ENCODE results near the gene ZNF454.
A peak's percentile ranks its signal among the peaks of the same experiment; 100 is the strongest.

The ZNF454 gene

GRCh38 chr5:178993955-178994579, 53.1 kb downstream of the ZNF454 start:
- Histone ChIP-seq H3K4me1 (ENCODE audit: control insufficient read depth, insufficient read depth, low read length) (no peaks in the 10 kb centered on the region), H3K4me3 (ENCODE audit: low read depth, low read length) (peak overlapping the region; percentile 48; the same call in 1 of the 2 replicates), H3K36me3 (ENCODE audit: control insufficient read depth, insufficient read depth, low read length) (no peaks in the 10 kb centered on the region), H3K9ac (ENCODE audit: low read depth, low read length) (no peak overlapping the region), H3K27me3 (ENCODE audit: control insufficient read depth, insufficient read depth, low read length) (peaks cover 38% of the 10 kb centered on the region), H3K27ac (ENCODE audit: low read depth, low read length) (no peak overlapping the region), H3K9me3 (ENCODE audit: control insufficient read depth, insufficient read depth, low read length) (peaks cover 48% of the 10 kb centered on the region)

- H3K36me3 ChIP-seq (ENCODE audit: control insufficient read depth, insufficient read depth, low read length), result no peaks in the 10 kb centered on the region
- peak within 1 kb of the TSS; percentile 48 for H3K4me3 ChIP-seq (ENCODE audit: low read depth, low read length)
- no peak within 1 kb of the TSS for H3K27ac ChIP-seq (ENCODE audit: low read depth, low read length)
- no peaks in the 10 kb centered on the region for H3K4me1 ChIP-seq (ENCODE audit: control insufficient read depth, insufficient read depth, low read length)
- H3K9ac ChIP-seq (ENCODE audit: low read depth, low read length), result no peak within 1 kb of the TSS
- peaks cover 42% of the 10 kb centered on the region for H3K9me3 ChIP-seq (ENCODE audit: control insufficient read depth, insufficient read depth, low read length)
- peaks cover 38% of the 10 kb centered on the region for H3K27me3 ChIP-seq (ENCODE audit: control insufficient read depth, insufficient read depth, low read length)
Observed at GRCh38 chr5:178994580-178995340, 53.8 kb downstream of the ZNF454 start, which contains the start of gene GRM6. TSS of gene GRM6 (minus strand) at chr5:178995320. CDS start at chr5:178994944, 376 bp downstream.

- no peaks in the 10 kb centered on the region for H3K4me1 ChIP-seq (ENCODE audit: control insufficient read depth, insufficient read depth, low read length)
- H3K4me3 ChIP-seq (ENCODE audit: low read depth, low read length), result peak overlapping the region; percentile 48
- H3K27ac ChIP-seq (ENCODE audit: low read depth, low read length), result no peak overlapping the region
- H3K9ac ChIP-seq (ENCODE audit: low read depth, low read length), result no peak overlapping the region
- peaks cover 39% of the 10 kb centered on the region for H3K9me3 ChIP-seq (ENCODE audit: control insufficient read depth, insufficient read depth, low read length)
- peaks cover 38% of the 10 kb centered on the region for H3K27me3 ChIP-seq (ENCODE audit: control insufficient read depth, insufficient read depth, low read length)
- H3K36me3 ChIP-seq (ENCODE audit: control insufficient read depth, insufficient read depth, low read length), result no peaks in the 10 kb centered on the region
Observed at GRCh38 chr5:178995341-178995690, 54.3 kb downstream of the ZNF454 start.

GRCh38 chr5:178996156-178996555, 55.2 kb downstream of the ZNF454 start:
- Histone ChIP-seq H3K27me3 (ENCODE audit: control insufficient read depth, insufficient read depth, low read length) (peaks cover 38% of the 10 kb centered on the region), H3K27ac (ENCODE audit: low read depth, low read length) (no peak overlapping the region), H3K36me3 (ENCODE audit: control insufficient read depth, insufficient read depth, low read length) (no peaks in the 10 kb centered on the region), H3K9me3 (ENCODE audit: control insufficient read depth, insufficient read depth, low read length) (peaks cover 39% of the 10 kb centered on the region), H3K9ac (ENCODE audit: low read depth, low read length) (no peak overlapping the region), H3K4me1 (ENCODE audit: control insufficient read depth, insufficient read depth, low read length) (no peaks in the 10 kb centered on the region), H3K4me3 (ENCODE audit: low read depth, low read length) (no peak overlapping the region)

GRCh38 chr5:178997191-178997590, 56.2 kb downstream of the ZNF454 start:
- no peak overlapping the region for H3K9ac ChIP-seq (ENCODE audit: low read depth, low read length)
- H3K36me3 ChIP-seq (ENCODE audit: control insufficient read depth, insufficient read depth, low read length), result no peaks in the 10 kb centered on the region
- no peak overlapping the region for H3K4me3 ChIP-seq (ENCODE audit: low read depth, low read length)
- H3K27ac ChIP-seq (ENCODE audit: low read depth, low read length), result no peak overlapping the region
- no peaks in the 10 kb centered on the region for H3K4me1 ChIP-seq (ENCODE audit: control insufficient read depth, insufficient read depth, low read length)
- peaks cover 38% of the 10 kb centered on the region for H3K27me3 ChIP-seq (ENCODE audit: control insufficient read depth, insufficient read depth, low read length)
- H3K9me3 ChIP-seq (ENCODE audit: control insufficient read depth, insufficient read depth, low read length), result peaks cover 40% of the 10 kb centered on the region

- Histone ChIP-seq H3K4me1 (ENCODE audit: control insufficient read depth, insufficient read depth, low read length) (no peaks in the 10 kb centered on the region), H3K9me3 (ENCODE audit: control insufficient read depth, insufficient read depth, low read length) (peaks cover 44% of the 10 kb centered on the region), H3K36me3 (ENCODE audit: control insufficient read depth, insufficient read depth, low read length) (no peaks in the 10 kb centered on the region), H3K9ac (ENCODE audit: low read depth, low read length) (no peak overlapping the region), H3K4me3 (ENCODE audit: low read depth, low read length) (no peak overlapping the region), H3K27me3 (ENCODE audit: control insufficient read depth, insufficient read depth, low read length) (peaks cover 31% of the 10 kb centered on the region), H3K27ac (ENCODE audit: low read depth, low read length) (no peak overlapping the region)
Observed at GRCh38 chr5:178998441-178998840, 57.4 kb downstream of the ZNF454 start.

- no peaks in the 10 kb centered on the region for H3K4me1 ChIP-seq (ENCODE audit: control insufficient read depth, insufficient read depth, low read length)
- H3K36me3 ChIP-seq (ENCODE audit: control insufficient read depth, insufficient read depth, low read length), result no peaks in the 10 kb centered on the region
- H3K27me3 ChIP-seq (ENCODE audit: control insufficient read depth, insufficient read depth, low read length), result no peaks in the 10 kb centered on the region
Observed at GRCh38 chr5:179006564-179006963, 65.6 kb downstream of the ZNF454 start.

GRCh38 chr5:179008667-179009066, 67.7 kb downstream of the ZNF454 start:
- Histone ChIP-seq H3K27ac (ENCODE audit: low read depth, low read length) (no peak overlapping the region), H3K4me1 (ENCODE audit: control insufficient read depth, insufficient read depth, low read length) (no peaks in the 10 kb centered on the region), H3K9ac (ENCODE audit: low read depth, low read length) (no peak overlapping the region), H3K36me3 (ENCODE audit: control insufficient read depth, insufficient read depth, low read length) (no peaks in the 10 kb centered on the region), H3K27me3 (ENCODE audit: control insufficient read depth, insufficient read depth, low read length) (no peaks in the 10 kb centered on the region), H3K4me3 (ENCODE audit: low read depth, low read length) (no peak overlapping the region), H3K9me3 (ENCODE audit: control insufficient read depth, insufficient read depth, low read length) (peaks cover 76% of the 10 kb centered on the region)

More at GRCh38 chr5:179006564-179006963, 65.6 kb downstream of the ZNF454 start:
- H3K4me3 ChIP-seq (ENCODE audit: low read depth, low read length), result no peak overlapping the region
- H3K9ac ChIP-seq (ENCODE audit: low read depth, low read length), result no peak overlapping the region
- peaks cover 70% of the 10 kb centered on the region for H3K9me3 ChIP-seq (ENCODE audit: control insufficient read depth, insufficient read depth, low read length)
- no peak overlapping the region for H3K27ac ChIP-seq (ENCODE audit: low read depth, low read length)

Measured in HUES48 (cell line).